NCI-H345 treated with DMSO at 0.1 percent for 48 hours (cell line): ENCODE measurements around the gene ACTMAP.
A peak's percentile ranks its signal among the peaks of the same experiment; 100 is the strongest.
"Not testable (repeated sequence)": the region's sequence is repeated elsewhere in the genome, so short reads cannot be mapped to it uniquely, and the experiment has no call there.

ENCODE experiments used
- DNase-seq: peaks from one replicate; lab custom pipeline; 2025; ENCODE audit not compliant: unreplicated experiment; lab: John Stamatoyannopoulos, UW

ACTMAP gene

GRCh38 chr19:40776364-40776763 is 26.1 kb upstream of the ACTMAP start:
- DNase-seq = no peak

GRCh38 chr19:40775632-40776022 is 25.4 kb upstream of the ACTMAP start:
- no peak for DNase-seq

- DNase-seq = no peak
Measured at GRCh38 chr19:40774916-40775631, 24.8 kb upstream of the ACTMAP start, which contains the start of gene MIA. Gene MIA (plus strand): TSS chr19:40775521. CDS start chr19:40775543, 22 bp downstream.

GRCh38 chr19:40771101-40771862 is 21.0 kb upstream of the ACTMAP start:
- not testable (repeated sequence) for DNase-seq

- no peak for DNase-seq
Measured at GRCh38 chr19:40768869-40769268, 18.6 kb upstream of the ACTMAP start.

GRCh38 chr19:40766385-40766784 is 16.1 kb upstream of the ACTMAP start:
- not testable (repeated sequence) for DNase-seq

GRCh38 chr19:40763963-40764362 is 13.7 kb upstream of the ACTMAP start:
- no peak for DNase-seq

- DNase-seq = no peak
Measured at GRCh38 chr19:40763526-40763925, 13.2 kb upstream of the ACTMAP start.

GRCh38 chr19:40762754-40763470 is 12.6 kb upstream of the ACTMAP start:
- DNase-seq = no peak

- DNase-seq = no peak
Measured at GRCh38 chr19:40759352-40759751, 9.1 kb upstream of the ACTMAP start.

- DNase-seq = no peak
Measured at GRCh38 chr19:40758491-40758890, 8.2 kb upstream of the ACTMAP start.

GRCh38 chr19:40756502-40757110 is 6.3 kb upstream of the ACTMAP start:
- no peak for DNase-seq

GRCh38 chr19:40755791-40756190 is 5.5 kb upstream of the ACTMAP start:
- DNase-seq = no peak

- no peak for DNase-seq
Measured at GRCh38 chr19:40755248-40755624, 5.0 kb upstream of the ACTMAP start.

- no peak for DNase-seq
Measured at GRCh38 chr19:40754611-40755247, 4.5 kb upstream of the ACTMAP start.

GRCh38 chr19:40752257-40752781 is 2.0 kb upstream of the ACTMAP start:
- no peak for DNase-seq

- peak; percentile 100 for DNase-seq
Measured at GRCh38 chr19:40750874-40751537, 729 bp upstream of the ACTMAP start, which contains the start of gene SNRPA. Gene SNRPA (plus strand): TSS chr19:40751203. CDS start chr19:40751409, 206 bp downstream.

- DNase-seq = no peak
Measured at GRCh38 chr19:40747536-40747935, 2.7 kb downstream of the ACTMAP start.

GRCh38 chr19:40745402-40745780 is 4.9 kb downstream of the ACTMAP start:
- DNase-seq = no peak
